Trophoblast cell (in vitro differentiated cells and primary cell): ENCODE measurements around the gene TGIF2.

ENCODE experiments used
- DNase-seq, 2 donors: peaks; one replicate each; pipeline ENCODE4 v3.0.0-alpha.2; 2016
- H2AFZ ChIP-seq: 2 replicates; pipeline ENCODE4 v1.6.1; 2013; ENCODE audit warnings: low read length, moderate library complexity, mild to moderate bottlenecking; ENCODE audit not compliant: insufficient read depth, poor library complexity
- H2AK5ac ChIP-seq: 2 replicates; pipeline ENCODE4 v1.6.1; 2013; ENCODE audit warnings: mild to moderate bottlenecking, low read length
- H2BK120ac ChIP-seq: 2 replicates; pipeline ENCODE4 v1.6.1; 2013; ENCODE audit warnings: low read length, mild to moderate bottlenecking, moderate library complexity; ENCODE audit not compliant: insufficient read depth, poor library complexity
- H2BK12ac ChIP-seq: 2 replicates; pipeline ENCODE4 v1.6.1; 2013; ENCODE audit warnings: mild to moderate bottlenecking, low read length, moderate library complexity
- H2BK5ac ChIP-seq: 2 replicates; pipeline ENCODE4 v1.6.1; 2013; ENCODE audit warnings: low read length, low read depth, moderate library complexity, mild to moderate bottlenecking; ENCODE audit not compliant: poor library complexity
- H3K14ac ChIP-seq: 2 replicates; pipeline ENCODE4 v1.6.1; 2013; ENCODE audit warnings: mild to moderate bottlenecking, low read length
- H3K18ac ChIP-seq: 2 replicates; pipeline ENCODE4 v1.6.1; 2013; ENCODE audit warnings: mild to moderate bottlenecking, low read length
- H3K23ac ChIP-seq: 2 replicates; pipeline ENCODE4 v1.6.1; 2013; ENCODE audit warnings: low read length
- H3K27ac ChIP-seq: 2 replicates; pipeline ENCODE4 v1.5.1; 2013; ENCODE audit warnings: low read depth, mild to moderate bottlenecking, inconsistent platforms, low read length, moderate library complexity
- H3K27me3 ChIP-seq: 2 replicates; pipeline ENCODE4 v1.6.1; 2013; ENCODE audit warnings: inconsistent platforms, mild to moderate bottlenecking, low read length, moderate library complexity; ENCODE audit not compliant: insufficient read depth
- H3K36me3 ChIP-seq, 2 experiments: 1 replicate in 1 of 2; 2 replicates in 1 of 2; pipeline ENCODE4 v1.6.1; 2013; ENCODE audit warnings: low read length in 2 of 2, mild to moderate bottlenecking in 2 of 2, moderate library complexity in 1 of 2; ENCODE audit not compliant: insufficient read depth in 2 of 2, control insufficient read depth in 1 of 2
- H3K4ac ChIP-seq: 2 replicates; pipeline ENCODE4 v1.6.1; 2013; ENCODE audit warnings: low read depth, mild to moderate bottlenecking, low read length, moderate library complexity
- H3K4me1 ChIP-seq, 2 experiments: 1 replicate in 1 of 2; 2 replicates in 1 of 2; pipeline ENCODE4 v1.6.1; 2013; ENCODE audit warnings: low read length in 2 of 2, mild to moderate bottlenecking in 2 of 2, moderate library complexity in 1 of 2; ENCODE audit not compliant: insufficient read depth in 2 of 2, control insufficient read depth in 1 of 2
- H3K4me2 ChIP-seq: 2 replicates; pipeline ENCODE4 v1.6.1; 2013; ENCODE audit warnings: inconsistent platforms, mild to moderate bottlenecking, low read length, moderate library complexity
- H3K4me3 ChIP-seq: 2 replicates; pipeline ENCODE4 v1.5.1; 2013; ENCODE audit warnings: mild to moderate bottlenecking, low read depth, low read length, inconsistent platforms
- H3K79me1 ChIP-seq: one replicate; pipeline ENCODE4 v1.6.1; 2013; ENCODE audit warnings: low read length
- H3K79me2 ChIP-seq: 2 replicates; pipeline ENCODE4 v1.6.1; 2013; ENCODE audit warnings: low read length, mild to moderate bottlenecking; ENCODE audit not compliant: control insufficient read depth, insufficient read depth, poor library complexity
- H3K9ac ChIP-seq: 2 replicates; pipeline ENCODE4 v1.6.1; 2013; ENCODE audit warnings: mild to moderate bottlenecking, low read length
- H3K9me3 ChIP-seq: 2 replicates; pipeline ENCODE4 v1.6.1; 2013; ENCODE audit warnings: low read depth, mild to moderate bottlenecking, control low read depth, inconsistent platforms, low read length; ENCODE audit not compliant: insufficient read depth
- H4K12ac ChIP-seq: 2 replicates; pipeline ENCODE4 v1.6.1; 2013; ENCODE audit warnings: low read depth, mild to moderate bottlenecking, low read length, moderate library complexity
- H4K8ac ChIP-seq: 2 replicates; pipeline ENCODE4 v1.6.1; 2013; ENCODE audit warnings: low read depth, mild to moderate bottlenecking, low read length, moderate library complexity
- H4K91ac ChIP-seq: one replicate; pipeline ENCODE4 v1.6.1; 2013; ENCODE audit warnings: low read depth, mild to moderate bottlenecking, low read length, moderate library complexity
- WGBS: extraction: QIAGEN DNeasy Blood & Tissue Kit; methylation state at CpG from one replicate; pipeline ENCODE4 v1.1.7; 2013; ENCODE audit warnings: missing lambda C conversion rate; ENCODE audit not compliant: insufficient read length, insufficient coverage; ENCODE audit errors: extremely low coverage; 5-methylcytosine and 5-hydroxymethylcytosine counted together

Gene TGIF2

GRCh38 chr20:36546111-36546736 is 27.2 kb upstream of the TGIF2 start:
- H2BK120ac ChIP-seq, result no peak overlapping the region
- H4K91ac ChIP-seq, result no peak overlapping the region
- H3K4ac ChIP-seq, result no peak overlapping the region
- no peak for DNase-seq
- no peak overlapping the region for H2BK12ac ChIP-seq
- no peak overlapping the region for H3K4me2 ChIP-seq
- H3K9ac ChIP-seq, result no peak overlapping the region
- H3K27me3 ChIP-seq, result no peaks in the 10 kb centered on the region
- no peak overlapping the region for H2BK5ac ChIP-seq
- peaks cover 18% of the 10 kb centered on the region for H3K79me1 ChIP-seq
- peaks cover 22 to 25% of the 10 kb centered on the region in 2 experiments for H3K4me1 ChIP-seq
- H3K9me3 ChIP-seq, result peaks cover 5% of the 10 kb centered on the region
- H3K27ac ChIP-seq, result no peak overlapping the region
- H2AFZ ChIP-seq, result no peak overlapping the region
- no peak overlapping the region for H2AK5ac ChIP-seq
- no peak overlapping the region for H3K4me3 ChIP-seq
- no CpG with 5 or more reads among the region's 14 CpGs for WGBS
- no peak overlapping the region for H4K12ac ChIP-seq
- no peak overlapping the region for H3K23ac ChIP-seq
- peaks cover 22% of the 10 kb centered on the region for H3K79me2 ChIP-seq
- H3K18ac ChIP-seq, result peak overlapping the region; percentile 27
- H3K14ac ChIP-seq, result no peak overlapping the region
- no peak overlapping the region for H4K8ac ChIP-seq
- H3K36me3 ChIP-seq, result peaks cover 47 to 54% of the 10 kb centered on the region in 2 experiments

- Histone ChIP-seq H3K27me3 (no peaks in the 10 kb centered on the region), H3K36me3 (peaks cover 47 to 54% of the 10 kb centered on the region in 2 experiments), H3K4me2 (no peak overlapping the region), H3K18ac (no peak overlapping the region), H4K8ac (no peak overlapping the region), H3K9me3 (peaks cover 5% of the 10 kb centered on the region), H3K4ac (no peak overlapping the region), H4K12ac (no peak overlapping the region), H2BK5ac (no peak overlapping the region), H3K4me3 (no peak overlapping the region), H3K9ac (no peak overlapping the region), H3K79me2 (peaks cover 11% of the 10 kb centered on the region), H3K79me1 (peaks cover 7% of the 10 kb centered on the region), H2BK12ac (no peak overlapping the region), H2BK120ac (no peak overlapping the region), H2AFZ (no peak overlapping the region), H4K91ac (no peak overlapping the region), H3K4me1 (peaks cover 15 to 22% of the 10 kb centered on the region in 2 experiments), H3K23ac (no peak overlapping the region), H3K14ac (no peak overlapping the region), H2AK5ac (no peak overlapping the region), H3K27ac (no peak overlapping the region)
- no CpG with 5 or more reads among the region's 12 CpGs for WGBS
- DNase-seq, result no peak
Measured at GRCh38 chr20:36547186-36548005, 26.0 kb upstream of the TGIF2 start.

- Histone ChIP-seq H3K79me2 (peaks cover 6% of the 10 kb centered on the region), H3K27me3 (no peaks in the 10 kb centered on the region), H2BK12ac (no peak overlapping the region), H3K4me1 (peaks cover 9 to 16% of the 10 kb centered on the region in 2 experiments), H3K4me2 (no peak overlapping the region), H4K91ac (no peak overlapping the region), H4K12ac (no peak overlapping the region), H3K79me1 (peaks cover 2% of the 10 kb centered on the region), H2AK5ac (no peak overlapping the region), H2AFZ (no peak overlapping the region), H3K14ac (no peak overlapping the region), H3K9ac (no peak overlapping the region), H3K4me3 (no peak overlapping the region), H3K18ac (no peak overlapping the region), H3K27ac (no peak overlapping the region), H2BK120ac (no peak overlapping the region), H3K36me3 (peaks cover 47 to 53% of the 10 kb centered on the region in 2 experiments), H3K9me3 (peaks cover 2% of the 10 kb centered on the region), H4K8ac (no peak overlapping the region), H2BK5ac (no peak overlapping the region), H3K23ac (no peak overlapping the region), H3K4ac (no peak overlapping the region)
- WGBS, result no CpG with 5 or more reads among the region's 12 CpGs
- DNase-seq, result no peak
Measured at GRCh38 chr20:36548006-36548315, 25.4 kb upstream of the TGIF2 start.

GRCh38 chr20:36548704-36549627 is 24.4 kb upstream of the TGIF2 start:
- no peak for DNase-seq
- Histone ChIP-seq H3K23ac (no peak overlapping the region), H2AK5ac (no peak overlapping the region), H2BK12ac (no peak overlapping the region), H3K4me1 (peaks cover 0 to 6% of the 10 kb centered on the region in 2 experiments), H3K9me3 (peaks cover 2% of the 10 kb centered on the region), H3K27ac (no peak overlapping the region), H2AFZ (no peak overlapping the region), H4K8ac (no peak overlapping the region), H3K14ac (no peak overlapping the region), H2BK120ac (no peak overlapping the region), H3K36me3 (peaks cover 42 to 47% of the 10 kb centered on the region in 2 experiments), H3K4me3 (no peak overlapping the region), H2BK5ac (no peak overlapping the region), H3K79me2 (no peaks in the 10 kb centered on the region), H4K12ac (no peak overlapping the region), H3K4me2 (no peak overlapping the region), H3K4ac (no peak overlapping the region), H3K27me3 (no peaks in the 10 kb centered on the region), H3K79me1 (no peaks in the 10 kb centered on the region), H4K91ac (no peak overlapping the region), H3K9ac (no peak overlapping the region), H3K18ac (no peak overlapping the region)
- no CpG with 5 or more reads among the region's 23 CpGs for WGBS
